Amniotic stem cell (primary cell): ENCODE results near the gene STIM1.
A peak's percentile ranks its signal among the peaks of the same experiment; 100 is the strongest.
"Not testable (repeated sequence)": the region's sequence is repeated elsewhere in the genome, so short reads cannot be mapped to it uniquely, and the experiment has no call there.

Source experiments
- DNase-seq: peaks from one replicate; lab custom pipeline; 2025; lab: John Stamatoyannopoulos, UW

Gene STIM1

DNA sequence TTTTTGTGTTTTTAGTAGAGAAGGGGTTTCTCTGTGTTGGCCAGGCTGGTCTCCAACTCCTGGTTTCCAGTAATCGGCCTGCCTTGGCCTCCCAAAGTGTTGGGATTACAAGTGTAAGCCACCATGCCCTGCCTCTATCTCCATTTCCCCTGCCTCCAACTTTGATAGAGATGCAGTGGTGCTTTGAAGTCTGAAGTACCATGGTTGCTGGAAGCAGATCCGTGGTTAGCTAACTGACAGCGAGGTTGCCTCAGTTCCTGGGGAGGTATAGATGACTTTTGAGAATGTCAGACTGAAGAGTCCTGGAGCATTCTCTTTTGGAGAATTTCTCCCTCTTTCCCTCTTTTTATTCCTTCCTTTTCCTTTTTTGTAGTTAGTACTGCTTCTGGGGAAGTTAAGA, 127.6 kb downstream of the STIM1 start:
- DNase-seq = no peak

DNA sequence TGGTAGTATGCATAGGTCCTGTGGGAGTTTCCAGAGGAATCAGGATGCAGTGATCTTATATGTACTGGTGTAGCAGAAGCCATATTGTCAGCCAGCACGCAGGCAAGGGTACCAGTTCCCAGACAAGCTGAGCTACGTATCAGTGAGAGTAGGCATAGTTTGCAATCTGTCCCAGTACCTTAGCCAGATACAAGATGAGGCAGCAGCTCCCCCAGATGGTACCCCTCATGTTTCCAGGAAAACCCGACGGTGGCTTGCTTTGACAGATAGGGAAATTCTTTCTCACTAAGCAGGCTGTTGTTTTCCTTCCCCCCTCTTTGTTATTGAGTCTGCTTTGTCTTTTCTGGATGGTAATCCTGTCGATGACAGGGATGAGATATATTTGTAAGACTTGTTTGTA, 129.4 kb downstream of the STIM1 start:
- DNase-seq = no peak

DNA sequence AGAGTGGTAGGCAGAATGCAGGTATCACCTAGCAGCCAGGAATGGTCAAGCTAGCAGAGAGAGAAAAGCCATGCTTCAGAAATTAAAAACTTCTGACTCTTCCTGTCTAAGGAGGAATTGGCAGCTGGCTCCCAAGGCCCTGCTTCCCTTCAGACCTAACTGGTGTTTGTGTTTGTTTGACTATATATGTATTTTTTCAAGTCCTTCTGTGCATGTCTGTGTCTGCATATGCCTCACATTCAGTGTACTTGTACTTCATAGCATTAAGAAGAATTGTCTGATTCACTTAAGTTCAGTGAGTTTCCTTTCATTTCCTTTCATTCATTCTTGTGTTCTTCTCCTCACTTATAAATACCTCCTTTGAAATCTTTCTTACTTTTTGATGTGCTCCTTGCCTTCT, 130.2 kb downstream of the STIM1 start:
- no peak for DNase-seq

DNA sequence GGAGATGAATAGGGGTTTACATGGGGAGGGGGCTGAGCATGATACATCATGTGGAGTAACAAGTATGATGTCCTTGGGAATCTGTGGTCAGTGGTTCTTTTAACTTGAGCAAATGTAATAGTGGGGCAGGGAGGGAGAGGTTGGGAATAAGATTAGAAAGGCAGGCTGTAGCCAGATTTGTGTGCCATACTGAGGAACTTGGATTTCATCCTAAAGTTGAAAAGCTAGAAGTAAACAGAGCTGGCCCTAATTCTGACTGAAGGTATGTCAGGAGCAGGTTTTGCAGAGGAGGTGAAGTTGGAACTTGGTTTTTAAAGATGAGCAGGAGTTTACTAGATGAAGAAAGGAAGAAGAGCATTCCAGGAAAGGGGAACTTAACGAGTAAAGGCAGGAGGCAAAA, 130.8 kb downstream of the STIM1 start:
- DNase-seq = no peak

DNA sequence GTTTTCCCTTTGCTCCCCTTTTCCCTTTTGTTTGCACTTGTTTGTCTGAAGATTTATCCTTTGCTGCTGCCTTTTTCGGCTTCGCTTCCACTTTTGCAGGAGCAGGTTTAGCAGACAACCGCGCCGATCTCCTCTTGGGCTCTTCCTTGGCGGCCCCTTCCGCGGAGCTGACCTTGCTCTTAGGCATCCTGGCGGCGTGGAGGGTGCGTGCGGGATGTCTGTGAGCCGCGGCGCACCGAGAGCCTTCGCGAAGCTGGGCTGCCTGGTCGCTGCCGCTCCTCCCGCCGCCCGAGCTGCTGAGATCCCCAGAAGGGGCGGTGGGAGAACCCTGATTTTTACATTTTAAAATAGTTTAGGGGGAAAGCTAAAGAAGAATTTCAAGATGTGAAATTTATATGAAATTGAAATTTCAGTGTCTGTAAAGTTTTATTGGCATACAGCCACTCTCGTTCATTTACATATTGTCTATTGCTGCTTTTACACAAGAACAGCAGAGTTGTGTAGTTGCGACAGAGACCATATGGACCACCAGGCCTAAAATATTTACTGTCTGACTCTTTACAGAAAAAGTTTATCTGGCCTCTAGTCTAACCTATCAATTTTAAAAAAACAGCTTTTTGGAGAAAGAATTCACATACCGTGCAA, 133.9 kb downstream of the STIM1 start:
- DNase-seq = no peak

DNA sequence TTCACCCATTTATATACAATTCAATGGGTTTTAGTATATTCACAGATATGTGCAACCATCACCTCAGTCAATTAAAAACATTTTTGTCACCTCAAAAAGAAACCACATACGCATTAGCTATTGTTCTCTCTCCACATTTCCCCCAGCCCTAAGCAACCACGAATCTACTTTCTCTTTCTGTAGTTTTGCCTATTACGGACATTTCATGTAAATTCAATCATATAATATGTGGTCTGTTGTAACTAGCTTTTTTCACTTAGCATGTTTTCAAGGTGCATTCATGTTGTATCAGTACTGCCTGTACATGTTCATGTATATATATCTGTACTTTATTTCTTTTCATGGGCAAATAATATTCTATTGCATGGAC, 134.4 kb downstream of the STIM1 start:
- no peak for DNase-seq

DNA sequence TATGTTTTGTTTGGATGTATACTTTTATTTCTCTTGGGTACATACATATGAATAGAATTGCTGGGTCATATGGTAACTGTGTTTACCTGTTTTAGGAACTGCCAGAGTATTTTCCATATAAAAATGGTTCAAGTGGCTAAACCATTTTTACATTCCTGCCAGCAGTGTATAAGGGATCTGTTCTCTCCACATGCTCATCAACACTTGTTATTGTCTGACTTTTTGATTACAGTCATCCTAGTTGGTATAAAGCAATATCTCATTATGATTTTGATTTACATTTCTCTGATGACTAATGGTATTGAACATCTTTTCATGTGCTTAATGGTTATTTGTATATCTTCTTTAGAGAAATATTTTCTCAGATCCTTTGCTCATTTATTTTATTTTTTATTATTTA, 134.9 kb downstream of the STIM1 start:
- DNase-seq = no peak

DNA sequence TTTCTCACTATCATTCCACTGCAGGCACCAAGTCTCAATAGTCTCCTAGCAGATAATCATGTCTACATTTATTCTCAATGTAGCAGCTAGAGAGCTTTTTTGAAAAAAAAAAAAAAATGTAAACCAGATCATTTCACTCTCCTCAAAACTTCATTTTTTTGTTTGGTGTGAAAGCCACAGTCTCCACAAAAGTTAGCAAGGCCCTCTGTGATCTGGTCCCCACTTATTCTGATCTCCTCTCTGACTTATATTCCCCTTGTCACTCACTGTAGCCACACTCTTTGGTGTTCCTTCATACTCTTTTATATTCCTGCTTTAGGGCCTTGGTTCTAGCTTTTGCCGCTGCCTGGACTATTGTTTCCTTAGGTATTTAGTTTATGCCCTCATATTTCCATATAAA, 137.5 kb downstream of the STIM1 start:
- no peak for DNase-seq

DNA sequence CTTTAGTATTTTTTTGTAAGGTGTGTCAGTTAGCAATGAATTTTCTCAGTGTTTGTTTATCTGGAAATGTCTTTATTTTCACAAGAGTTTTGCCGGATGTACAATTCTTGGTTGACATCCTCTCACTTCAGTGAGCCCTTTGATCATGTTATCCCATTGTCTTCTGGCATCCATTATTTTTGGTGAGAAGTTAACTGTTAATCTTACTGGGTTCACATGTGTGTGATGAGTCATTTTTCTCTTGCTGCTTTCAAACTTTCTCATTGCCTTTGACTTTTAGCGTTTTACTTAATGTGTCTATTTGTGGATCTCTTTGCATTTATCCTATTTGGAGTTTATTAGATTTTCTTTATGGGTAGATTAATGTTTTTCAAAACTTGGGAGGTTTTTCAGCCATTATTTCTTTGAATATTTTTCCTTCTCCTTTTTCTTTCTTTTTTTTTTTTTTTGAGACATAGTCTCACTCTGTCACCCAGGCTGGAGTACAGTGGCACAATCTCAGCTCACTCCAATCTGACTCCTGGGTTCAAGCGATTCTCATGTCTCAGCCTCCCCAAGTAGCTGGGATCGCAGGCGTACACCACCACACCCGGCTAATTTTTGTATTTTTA, 138.7 kb downstream of the STIM1 start:
- no peak for DNase-seq

DNA sequence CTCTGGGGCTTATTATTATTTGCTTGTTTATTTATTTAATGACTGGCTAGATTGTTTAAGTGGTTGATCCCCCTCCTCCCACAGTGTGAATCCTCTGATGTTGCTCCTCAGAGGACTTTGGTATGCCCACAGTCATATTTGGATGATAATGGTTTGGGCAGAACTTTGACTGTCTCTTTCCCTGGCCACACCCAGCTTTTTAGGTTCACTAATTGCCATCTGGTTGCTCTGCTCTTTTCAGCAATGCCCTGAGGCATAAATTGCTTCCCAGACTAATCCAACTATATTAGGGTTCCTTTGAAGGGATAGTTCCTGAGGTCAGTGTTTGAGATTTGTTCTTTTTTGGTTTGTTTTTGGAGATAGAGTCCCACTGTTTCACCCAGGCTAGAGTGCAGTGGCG, 139.8 kb downstream of the STIM1 start:
- no peak for DNase-seq

DNA sequence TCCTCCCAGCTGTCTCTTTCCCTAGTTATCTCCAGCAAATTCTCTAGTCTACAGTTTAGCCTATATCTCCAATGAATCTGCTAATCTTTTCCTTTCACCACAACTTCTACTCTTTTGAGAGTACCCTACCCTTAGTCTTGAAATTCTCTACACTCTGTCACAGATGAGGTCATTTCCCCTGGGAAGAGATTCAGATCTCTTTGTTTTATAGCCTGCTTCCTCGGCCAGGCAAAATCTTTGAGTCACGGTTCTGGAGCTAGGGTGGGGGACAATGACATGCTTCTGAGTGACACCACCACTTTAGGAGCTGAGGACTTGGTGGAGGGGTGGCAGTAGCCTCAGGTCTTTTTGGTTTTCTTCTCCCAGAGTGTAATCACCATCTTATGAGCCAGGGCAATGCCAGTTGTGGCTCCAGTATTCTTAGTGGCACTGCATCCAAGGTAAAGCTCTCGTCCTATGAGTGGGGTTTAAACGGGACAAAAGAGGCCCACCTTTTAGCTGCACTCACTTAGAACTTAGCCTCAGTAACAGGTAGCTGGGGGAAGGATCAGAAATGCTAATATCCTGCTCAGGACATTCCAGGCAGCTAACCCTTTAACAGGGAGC, 140.6 kb downstream of the STIM1 start:
- peak; percentile 2 for DNase-seq

DNA sequence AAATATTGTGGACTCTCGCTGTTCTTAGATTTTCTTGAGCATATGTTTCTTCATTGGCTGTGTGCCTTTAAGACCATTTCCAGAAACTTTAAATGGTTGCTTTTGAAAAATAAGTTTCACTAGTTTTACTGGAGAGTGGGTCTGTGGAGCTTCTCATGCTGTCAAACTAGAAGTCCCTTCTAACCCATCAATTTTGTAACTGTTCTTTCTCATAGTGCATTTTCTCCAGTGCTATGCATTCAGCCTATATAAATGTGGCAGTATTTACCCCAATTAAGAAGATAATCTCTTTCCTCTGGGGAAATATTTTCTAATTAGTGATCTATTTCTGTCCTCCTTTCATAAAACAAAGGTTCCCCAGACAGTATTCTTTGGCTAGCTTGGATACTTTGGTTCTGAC, 141.2 kb downstream of the STIM1 start:
- no peak for DNase-seq

DNA sequence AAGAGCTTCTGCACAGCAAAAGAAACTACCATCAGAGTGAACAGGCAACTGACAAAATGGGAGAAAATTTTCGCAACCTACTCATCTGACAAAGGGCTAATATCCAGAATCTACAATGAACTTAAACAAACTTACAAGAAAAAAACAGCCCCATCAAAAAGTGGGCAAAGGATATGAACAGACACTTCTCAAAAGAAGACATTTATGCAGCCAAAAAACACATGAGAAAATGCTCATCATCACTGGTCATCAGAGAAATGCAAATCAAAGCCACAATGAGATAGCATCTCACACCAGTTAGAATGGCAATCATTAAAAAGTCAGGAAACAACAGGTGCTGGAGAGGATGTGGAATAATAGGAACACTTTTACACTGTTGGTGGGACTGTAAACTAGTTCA, 149.3 kb downstream of the STIM1 start:
- not testable (repeated sequence) for DNase-seq

DNA sequence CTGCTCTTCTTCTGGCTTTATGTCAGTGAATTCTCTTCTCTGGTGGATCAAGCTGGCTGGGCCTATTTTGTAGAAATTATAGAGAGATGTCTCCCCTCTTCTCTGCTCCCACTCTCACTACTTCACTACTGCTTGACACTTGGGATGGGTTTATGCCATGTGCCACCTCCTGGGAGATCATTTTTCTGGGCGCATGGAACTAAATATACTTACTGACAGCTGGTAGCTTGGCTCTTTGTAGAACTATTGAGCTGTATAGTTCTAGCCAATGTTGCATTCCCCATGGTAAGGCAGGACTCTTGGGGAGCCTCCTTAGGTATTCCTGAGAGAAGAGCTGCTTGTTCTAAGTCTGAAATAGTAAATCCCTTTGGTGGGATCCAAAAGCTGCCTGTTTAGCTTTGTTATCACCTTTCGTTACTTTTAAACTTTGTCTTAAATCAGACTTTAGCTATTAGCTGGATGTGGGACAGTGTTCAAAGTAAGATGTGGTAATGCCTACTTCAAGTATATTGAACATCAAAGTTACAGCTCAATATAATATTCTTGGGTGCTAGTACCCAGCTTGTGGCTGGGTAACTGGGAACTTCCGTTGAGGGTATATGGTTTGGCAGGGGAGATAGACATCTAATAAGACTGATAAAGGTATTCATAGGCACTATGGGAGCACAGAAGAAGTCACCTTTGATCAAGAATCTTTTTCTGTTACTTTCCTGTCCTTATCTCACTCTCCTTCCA, 151.6 kb downstream of the STIM1 start:
- DNase-seq = no peak

DNA sequence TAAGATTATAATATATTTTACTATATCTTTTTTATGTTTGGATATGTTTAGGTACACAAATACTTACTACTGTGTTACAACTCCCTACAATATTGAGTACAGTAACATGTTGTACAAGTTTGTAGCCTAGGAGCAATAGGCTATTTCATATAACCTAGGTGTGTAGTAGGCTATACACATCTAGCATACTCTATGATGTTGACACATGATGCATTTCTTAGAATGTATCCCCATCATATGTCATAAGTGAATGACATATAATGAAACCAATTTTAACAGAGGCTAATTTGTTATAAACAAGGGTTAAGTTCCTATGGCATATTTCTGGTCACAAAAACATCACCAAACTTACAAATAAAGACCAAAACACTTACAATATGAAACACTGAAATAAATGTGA, 152.7 kb downstream of the STIM1 start:
- DNase-seq = no peak

DNA sequence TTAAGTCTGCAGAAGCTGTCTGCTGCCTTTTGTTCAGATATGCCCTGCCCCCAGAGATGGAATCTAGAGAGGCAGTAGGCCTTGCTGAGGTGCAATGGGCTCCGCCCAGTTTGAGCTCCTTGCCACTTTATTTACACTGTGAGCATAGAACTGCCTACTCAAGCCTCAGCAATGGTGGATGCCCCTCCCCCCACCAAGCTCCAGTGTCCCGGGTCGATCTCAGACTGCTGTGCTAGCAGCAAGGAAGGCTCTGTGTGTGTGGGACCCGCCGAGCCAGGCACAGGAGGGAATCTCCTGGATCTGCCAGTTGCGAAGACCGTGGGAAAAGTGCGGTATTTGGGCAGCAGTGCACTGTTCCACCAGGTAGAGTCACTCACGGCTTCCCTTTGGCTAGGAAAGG, 161.1 kb downstream of the STIM1 start:
- not testable (repeated sequence) for DNase-seq

DNA sequence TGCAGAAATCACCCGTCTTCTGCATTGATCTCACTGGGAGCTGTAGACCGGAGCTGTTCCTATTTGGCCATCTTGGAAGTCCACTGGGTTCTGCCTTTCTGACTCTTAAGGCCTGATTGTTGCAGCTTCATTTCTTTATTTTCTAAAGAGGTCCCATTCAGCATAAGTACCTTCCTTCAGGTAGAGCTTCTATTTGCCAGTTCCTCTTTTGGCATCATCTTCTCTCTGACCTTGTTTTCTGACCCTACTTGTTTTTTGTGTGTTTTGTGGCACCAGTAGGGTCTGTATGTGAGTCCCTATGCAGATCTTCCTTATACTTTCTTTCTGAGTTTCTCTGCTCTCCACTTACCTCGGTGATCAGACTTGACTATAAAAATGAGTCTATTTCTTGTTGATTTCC, 161.7 kb downstream of the STIM1 start:
- DNase-seq = no peak

DNA sequence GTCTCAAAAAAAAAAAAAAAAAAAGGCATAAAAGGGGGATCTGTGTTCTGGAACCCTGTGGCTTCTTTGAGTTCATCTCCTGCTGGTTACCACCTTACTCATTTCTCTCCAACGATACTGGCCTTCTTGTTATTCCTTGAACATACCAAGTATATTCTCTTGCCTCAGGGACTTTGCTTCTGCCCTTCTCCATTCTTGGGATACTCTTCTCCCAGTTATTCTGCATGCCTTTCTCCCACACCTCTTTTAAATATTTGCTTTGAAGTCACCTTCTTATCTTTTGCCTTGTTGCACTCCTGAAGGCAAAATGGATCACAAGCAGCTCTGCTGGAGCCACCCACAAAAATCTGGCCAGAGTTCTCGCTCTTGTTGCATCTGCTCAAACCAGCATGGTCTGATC, 163.2 kb downstream of the STIM1 start:
- DNase-seq = no peak

DNA sequence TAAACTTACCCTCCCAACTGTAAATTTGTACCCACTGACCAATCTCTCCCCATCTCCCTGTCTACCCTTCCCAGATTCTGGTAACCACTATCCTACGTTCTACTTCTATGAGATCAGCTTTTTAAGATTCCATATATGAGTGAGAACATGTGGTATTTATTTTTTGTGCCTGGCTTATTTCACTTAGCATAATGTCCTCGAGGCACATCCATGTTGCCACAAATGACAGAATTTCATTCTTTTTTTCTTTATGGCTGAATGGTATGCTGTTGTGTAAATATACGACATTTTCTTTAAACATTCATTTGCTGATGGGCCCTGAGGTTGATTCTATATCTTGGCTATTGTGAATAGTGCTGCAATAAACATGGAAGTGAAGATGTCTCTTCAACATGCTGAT, 164.4 kb downstream of the STIM1 start:
- DNase-seq = no peak

DNA sequence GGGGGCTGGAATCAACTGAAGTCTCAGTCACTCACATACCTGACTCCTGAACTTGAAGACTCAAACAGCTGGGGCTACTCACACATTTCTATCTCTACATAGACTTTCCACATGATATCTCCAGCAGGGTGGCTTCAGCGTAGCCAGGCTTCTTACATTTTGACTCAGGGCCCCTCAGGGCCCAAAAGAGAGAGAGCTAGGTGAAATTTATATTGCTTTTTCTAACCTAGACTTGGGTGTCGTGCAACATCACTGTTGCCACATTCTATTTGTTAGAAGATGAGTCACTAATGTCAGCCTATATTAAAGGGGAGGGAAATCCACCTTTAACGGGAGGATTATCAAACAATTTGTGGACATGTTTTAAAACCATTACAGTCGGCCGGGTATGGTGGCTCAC, 167.2 kb downstream of the STIM1 start:
- DNase-seq = no peak

DNA sequence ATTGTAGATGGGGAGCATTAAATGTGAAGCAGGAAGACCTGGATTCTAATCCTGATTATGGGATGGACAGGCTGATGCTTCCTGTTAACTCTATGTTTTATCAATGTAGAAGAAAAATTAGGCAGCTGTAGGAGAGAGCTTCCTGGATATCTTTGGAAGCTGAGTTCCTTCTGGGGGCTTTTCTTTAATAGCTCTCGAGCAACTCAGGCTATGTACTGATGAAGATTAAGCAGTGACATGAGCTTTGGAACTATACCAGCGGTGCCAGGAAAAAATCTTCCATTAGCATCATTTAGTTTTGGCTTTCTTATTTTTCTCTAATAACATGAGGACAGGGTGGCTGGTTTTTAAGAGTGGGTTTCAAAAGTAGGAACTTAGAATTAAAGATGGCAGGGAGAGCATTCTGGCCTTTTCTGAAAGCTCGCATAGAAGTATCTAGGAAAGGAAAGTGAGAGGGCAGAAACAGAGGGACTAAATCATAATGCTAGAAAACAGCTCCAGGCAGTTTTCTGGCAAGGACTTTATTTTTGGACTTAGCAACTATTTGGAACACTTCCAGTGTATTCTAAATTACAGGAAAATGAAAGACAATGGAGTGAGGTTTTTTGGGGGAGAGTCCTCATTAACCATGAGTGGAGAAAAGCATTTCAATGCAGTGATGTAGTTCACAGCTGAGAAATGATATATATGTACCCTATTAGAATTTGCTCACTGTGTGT, 169.9 kb downstream of the STIM1 start:
- peak; percentile 5 for DNase-seq

DNA sequence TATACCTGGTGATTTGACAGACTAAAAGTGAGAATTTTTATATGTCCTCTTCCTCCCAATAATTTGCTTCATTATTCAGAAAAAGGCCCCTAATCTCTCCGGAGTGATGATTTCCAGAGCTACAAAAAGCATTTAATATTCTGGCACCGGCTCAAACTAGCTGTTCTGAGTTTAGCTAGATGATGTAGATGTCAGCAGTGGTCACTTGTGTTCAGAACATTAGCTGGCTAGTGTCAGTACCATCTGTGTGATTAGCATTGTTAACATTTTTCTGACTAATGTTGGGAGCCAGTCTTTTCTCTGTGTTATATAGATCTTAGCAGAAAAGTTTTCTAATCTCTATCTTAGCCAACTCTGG, 170.5 kb downstream of the STIM1 start:
- no peak for DNase-seq

DNA sequence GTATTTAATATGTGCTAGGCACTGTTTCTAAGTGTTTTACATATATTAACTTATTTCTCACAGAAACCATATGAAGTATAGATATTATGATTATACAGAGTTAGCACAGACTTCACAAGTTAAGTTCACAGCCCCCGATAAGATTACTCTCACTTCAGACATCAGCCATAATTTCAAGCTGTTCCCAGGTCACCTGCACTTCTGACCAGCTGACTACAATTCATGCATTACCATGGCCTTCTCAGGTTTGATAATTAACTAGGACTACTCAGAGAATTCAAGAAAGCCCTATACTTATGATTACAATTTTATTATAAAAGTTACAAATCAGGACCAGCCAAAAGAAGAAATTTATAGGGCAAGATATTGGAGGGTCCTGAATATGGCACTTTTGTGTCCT, 170.9 kb downstream of the STIM1 start:
- DNase-seq = no peak
